ENCODE results near the gene FMO3.

FMO3 gene

GRCh38 chr1:171090604-171091003 is at the start of gene FMO3:
Gene FMO3, plus strand, starts transcription at chr1:171090905. Its CDS starts 1,754 bp downstream, at chr1:171092659.
- no peak for DNase-seq

- no peak for DNase-seq
Observed at GRCh38 chr1:171048014-171048413, 42.7 kb upstream of the FMO3 start.

- DNase-seq = no peak
Observed at GRCh38 chr1:171052977-171053376, 37.7 kb upstream of the FMO3 start.

GRCh38 chr1:171055966-171056643 is 34.6 kb upstream of the FMO3 start:
- DNase-seq = no peak

GRCh38 chr1:171061425-171062143 is 29.1 kb upstream of the FMO3 start:
- no peak for DNase-seq

DNA sequence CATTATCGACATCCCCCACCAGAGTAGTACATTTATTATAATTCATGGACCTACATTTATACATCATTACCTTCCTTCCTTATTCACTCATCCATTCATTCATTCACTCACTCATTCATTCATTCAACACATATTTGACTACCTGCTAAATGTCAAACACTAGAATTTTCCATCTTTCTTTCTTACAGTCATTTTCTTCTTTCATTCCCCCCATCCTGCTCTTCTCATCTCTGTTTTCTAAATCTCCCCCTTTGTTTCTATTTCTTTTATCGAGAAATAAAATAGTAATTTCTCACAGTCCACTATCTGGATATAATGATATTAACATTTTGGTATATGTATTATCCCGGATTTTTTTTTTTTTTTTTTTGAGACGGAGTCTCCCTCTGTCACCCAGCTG is 27.8 kb upstream of the FMO3 start:
- no peak for DNase-seq

- DNase-seq = no peak
Observed at GRCh38 chr1:171075041-171075440, 15.7 kb upstream of the FMO3 start.

- DNase-seq = no peak
Observed at GRCh38 chr1:171081314-171081753, 9.4 kb upstream of the FMO3 start.

DNA sequence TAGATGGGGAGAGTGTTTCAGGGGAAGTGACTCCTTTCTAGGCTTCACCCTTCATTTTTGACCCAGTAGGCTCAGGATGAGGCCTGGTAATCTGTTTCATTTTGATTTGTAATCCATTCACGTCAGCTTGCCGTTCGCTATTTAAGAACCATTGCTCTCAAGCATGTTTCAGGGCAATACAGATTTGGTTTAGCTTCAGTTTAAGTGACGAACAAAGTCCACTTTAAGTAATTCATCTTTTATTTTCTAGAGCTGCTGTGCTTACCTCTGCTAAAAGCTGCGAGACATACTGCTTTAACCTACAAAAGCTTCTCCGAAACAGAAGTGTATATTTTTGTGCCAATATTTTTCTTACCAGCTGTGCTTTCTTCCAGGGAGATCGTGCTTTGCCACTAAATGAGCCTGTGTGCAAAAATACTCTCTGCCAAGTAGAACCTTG is 8.9 kb upstream of the FMO3 start:
- DNase-seq = no peak

DNA sequence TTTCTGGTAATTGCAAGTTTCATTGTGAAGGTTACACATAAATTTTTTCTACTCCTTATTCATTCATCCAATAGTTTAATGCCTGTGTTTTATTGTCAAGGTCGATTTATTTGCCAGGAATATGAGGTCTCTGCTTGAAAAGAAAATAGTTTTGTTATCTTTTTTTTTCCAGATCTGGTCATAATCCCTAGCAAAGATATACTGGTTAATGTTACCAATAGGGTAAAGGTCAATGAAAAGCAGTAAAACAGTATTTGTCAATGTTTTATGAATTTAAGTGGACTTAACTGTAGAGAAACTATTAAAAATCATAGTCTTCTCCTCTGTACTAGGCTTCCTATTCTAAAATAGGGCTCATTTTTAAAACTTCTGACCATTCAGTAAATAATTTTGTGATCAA is 8.1 kb upstream of the FMO3 start:
- DNase-seq = no peak

DNA sequence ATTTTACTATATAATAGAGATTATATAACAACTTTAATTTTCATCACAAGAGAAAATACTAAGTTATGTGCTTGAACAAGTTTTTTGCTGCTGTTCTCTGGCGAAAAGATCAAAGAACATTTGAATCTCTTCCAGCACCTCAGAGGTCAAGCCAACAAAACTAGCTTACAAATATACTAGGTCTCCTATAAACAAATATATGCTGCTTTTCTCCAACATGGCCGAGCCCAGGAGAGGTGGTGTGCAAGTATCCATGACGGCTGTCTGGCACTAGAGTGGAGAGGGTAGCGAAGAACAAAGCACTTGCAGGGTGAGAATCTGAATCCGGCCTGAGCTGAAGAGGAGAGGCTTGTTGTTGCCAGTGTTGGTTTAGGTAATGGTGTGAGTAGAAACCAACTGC is 7.5 kb upstream of the FMO3 start:
- no peak for DNase-seq

DNA sequence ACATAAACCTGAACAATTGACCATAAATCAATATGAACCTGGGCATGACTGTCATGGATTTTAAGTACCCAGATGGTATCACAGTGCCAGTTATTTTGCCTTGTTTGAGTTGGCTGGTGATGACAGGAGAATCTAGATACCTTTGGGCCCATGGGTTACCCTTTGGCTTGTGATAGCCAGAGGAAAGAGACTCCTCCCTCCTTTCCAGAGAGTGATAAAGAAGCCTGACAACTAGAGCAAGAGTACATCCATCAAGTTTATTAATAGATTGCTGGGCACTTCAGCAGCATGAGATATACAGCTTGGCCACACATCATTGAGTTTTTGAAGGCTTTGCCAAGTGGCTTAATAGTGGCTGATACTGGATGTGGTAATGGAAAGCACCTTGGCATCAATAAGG is 6.6 kb upstream of the FMO3 start:
- no peak for DNase-seq

DNA sequence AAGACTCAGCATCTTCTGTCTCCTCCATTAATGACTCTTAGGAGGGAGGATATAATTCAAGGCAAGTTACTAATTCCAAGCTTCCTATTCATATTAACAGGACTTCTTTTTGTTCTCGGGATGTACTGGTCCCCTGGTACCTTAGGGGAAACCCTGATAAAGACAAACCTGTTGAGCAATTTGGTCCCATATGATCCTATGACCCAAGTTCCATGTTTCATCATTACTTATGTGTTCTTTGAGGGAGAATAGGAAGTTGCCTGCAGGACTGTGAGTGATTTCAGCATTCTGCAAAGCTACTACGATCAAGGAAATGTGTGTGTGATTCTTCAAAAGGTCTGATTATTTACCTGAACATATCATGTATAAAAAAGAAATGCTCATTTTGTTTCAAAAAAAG is 5.8 kb upstream of the FMO3 start:
- no peak for DNase-seq

DNA sequence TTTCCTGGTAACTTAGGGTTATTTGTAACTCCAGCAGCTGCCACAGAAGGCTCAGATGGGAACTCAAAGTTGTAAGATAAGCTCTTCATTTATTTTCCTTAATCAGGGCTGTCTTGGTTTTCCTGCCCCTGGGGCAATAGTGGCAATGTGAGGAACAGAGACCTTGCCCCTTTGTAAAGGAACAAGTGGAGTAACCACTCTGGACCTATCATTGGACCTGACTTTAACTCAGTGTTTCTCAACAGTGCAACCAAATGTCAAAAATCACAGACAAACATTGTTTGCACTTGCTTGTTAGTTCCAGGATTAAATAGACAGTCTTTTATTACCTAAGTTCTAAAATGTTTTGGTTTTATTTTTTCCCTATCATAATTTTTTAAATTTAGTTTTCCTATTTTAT is 2.8 kb upstream of the FMO3 start:
- no peak for DNase-seq

- no peak for DNase-seq
Observed at GRCh38 chr1:171103862-171104261, 13.2 kb downstream of the FMO3 start.

GRCh38 chr1:171107262-171107940 is 16.7 kb downstream of the FMO3 start:
- DNase-seq = no peak

GRCh38 chr1:171107969-171108368 is 17.3 kb downstream of the FMO3 start:
- no peak for DNase-seq

DNA sequence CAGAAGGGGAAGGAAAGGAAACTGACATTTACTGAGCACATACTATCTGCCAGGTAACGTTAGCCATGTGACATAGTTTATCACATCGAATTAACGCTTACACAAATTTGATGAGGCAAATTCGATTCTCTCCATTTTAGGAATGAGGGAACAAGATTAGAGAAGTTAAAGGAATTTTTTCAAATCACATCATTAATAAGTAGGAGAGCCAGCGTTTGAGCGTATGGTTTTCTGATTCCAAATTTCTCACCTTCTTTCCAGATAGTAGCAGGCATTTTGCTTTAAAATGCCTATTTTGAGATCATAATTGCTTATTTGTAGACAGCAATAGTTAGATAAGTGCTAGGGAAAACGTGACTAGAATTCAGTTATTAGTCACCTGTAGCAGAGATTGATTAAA is 19.3 kb downstream of the FMO3 start:
- no peak for DNase-seq

GRCh38 chr1:171110621-171111326 is 20.1 kb downstream of the FMO3 start:
- DNase-seq = no peak

GRCh38 chr1:171112119-171112518 is 21.4 kb downstream of the FMO3 start:
- no peak for DNase-seq

DNA sequence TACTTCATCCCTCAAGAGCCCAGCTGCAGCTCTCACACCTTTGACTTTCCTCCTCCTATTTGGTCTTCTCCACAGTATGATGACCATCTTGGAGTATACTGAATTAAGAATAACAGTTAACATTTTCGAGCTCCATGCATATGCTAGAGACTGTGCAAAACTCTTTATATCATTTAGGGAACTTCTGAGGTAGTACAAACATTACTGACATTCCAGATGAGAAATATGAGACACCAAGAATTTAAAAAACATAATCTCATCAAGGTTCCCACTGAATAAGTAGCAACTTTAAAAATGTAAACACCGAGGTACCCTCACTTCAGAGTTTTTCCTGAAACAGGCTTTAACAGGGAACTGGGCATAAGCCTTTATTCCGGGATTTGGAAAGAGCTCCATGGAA is 22.7 kb downstream of the FMO3 start:
- DNase-seq = no peak

GRCh38 chr1:171115280-171115897 is 24.7 kb downstream of the FMO3 start:
- DNase-seq = no peak

GRCh38 chr1:171116676-171117075 is 26.0 kb downstream of the FMO3 start:
- DNase-seq = no peak
